ENCODE data around the gene GRAMD2B. TPM values are rescaled to one million over a fixed set of nuclear protein-coding genes. Genes with fewer than 3 reads are reported as not detected.

The GRAMD2B gene
- total RNA-seq, 6 donors from 2014 or later, result 11.3 to 70.4 (median 17.7) TPM

GRCh38 chr5:126512451-126512850, 89.2 kb downstream of the GRAMD2B start:
- no peak overlapping the region for H3K4me3 ChIP-seq
- H3K4me1 ChIP-seq, result peaks cover 17 to 28% (median 23%) of the 10 kb centered on the region in 4 donors
- TF ChIP-seq POLR2AphosphoS5 (IDR thresholded peaks at IDR 0.05) (no peak), CTCF (IDR thresholded peaks at IDR 0.05) (no peak), POLR2A (IDR thresholded peaks at IDR 0.05) (no peak), EP300 (IDR thresholded peaks at IDR 0.05) (no peak)
- ATAC-seq (ENCODE audit: low FRiP score in 2 of 2) (no peak), DNase-seq (no peak)
- H3K27ac ChIP-seq, result peak overlapping the region in 3 of 4 donors; percentile 42 to 48 (median 43)
- WGBS, 2 donors, result 88 to 91% methylated on average over 3 of the region's 3 CpGs
- no peaks in the 10 kb centered on the region for H3K9me3 ChIP-seq
- H3K27me3 ChIP-seq, result no peaks in the 10 kb centered on the region
- no peaks in the 10 kb centered on the region for H3K36me3 ChIP-seq

GRCh38 chr5:126513302-126513701, 90.1 kb downstream of the GRAMD2B start:
- H3K4me1 ChIP-seq, result peaks cover 11 to 22% (median 18%) of the 10 kb centered on the region in 4 donors
- DNase-seq, result no peak
- ATAC-seq (ENCODE audit: low FRiP score in 2 of 2), result no peak
- no peak overlapping the region for H3K4me3 ChIP-seq
- TF ChIP-seq POLR2A (IDR thresholded peaks at IDR 0.05), result no peak
- H3K9me3 ChIP-seq, result no peaks in the 10 kb centered on the region
- peak overlapping the region; percentile 4 to 48 (median 42) for H3K27ac ChIP-seq
- 89 to 93% methylated on average over 2 of the region's 2 CpGs for WGBS, 2 donors
- no peaks in the 10 kb centered on the region for H3K36me3 ChIP-seq
- no peaks in the 10 kb centered on the region for H3K27me3 ChIP-seq

- DNase-seq, result no peak
- H3K27me3 ChIP-seq, result no peaks in the 10 kb centered on the region
- peaks cover 7 to 22% (median 15%) of the 10 kb centered on the region in 4 donors for H3K4me1 ChIP-seq
- TF ChIP-seq POLR2AphosphoS5 (IDR thresholded peaks at IDR 0.05) (no peak), EP300 (IDR thresholded peaks at IDR 0.05) (no peak), CTCF (IDR thresholded peaks at IDR 0.05) (no peak), POLR2A (IDR thresholded peaks at IDR 0.05) (no peak)
- H3K27ac ChIP-seq, result peak overlapping the region; percentile 4 to 48 (median 42)
- H3K36me3 ChIP-seq, result no peaks in the 10 kb centered on the region
- ATAC-seq (ENCODE audit: low FRiP score in 2 of 2), result peak in 1 of 2 donors; percentile 36
- 77 to 79% methylated on average over 4 of the region's 4 CpGs for WGBS, 2 donors
- H3K4me3 ChIP-seq, result no peak overlapping the region
- H3K9me3 ChIP-seq, result no peaks in the 10 kb centered on the region
Observed at GRCh38 chr5:126513703-126514102, 90.5 kb downstream of the GRAMD2B start.

- TF ChIP-seq POLR2A (IDR thresholded peaks at IDR 0.05), result no peak
- no peak for TF ChIP-seq EP300 (IDR thresholded peaks at IDR 0.05)
- no peak for TF ChIP-seq CTCF (IDR thresholded peaks at IDR 0.05)
- no peak for TF ChIP-seq POLR2AphosphoS5 (IDR thresholded peaks at IDR 0.05)
- no peak for DNase-seq
- 93 to 97% methylated on average over 4 of the region's 4 CpGs for WGBS, 2 donors
- Histone ChIP-seq H3K27ac (peak overlapping the region in 3 of 4 donors; percentile 43 to 48 (median 45)), H3K4me3 (no peak overlapping the region), H3K36me3 (no peaks in the 10 kb centered on the region), H3K27me3 (no peaks in the 10 kb centered on the region), H3K9me3 (no peaks in the 10 kb centered on the region), H3K4me1 (peaks cover 6 to 22% (median 14%) of the 10 kb centered on the region in 4 donors)
- ATAC-seq (ENCODE audit: low FRiP score in 2 of 2), result no peak
Observed at GRCh38 chr5:126514131-126514557, 90.9 kb downstream of the GRAMD2B start.

- TF ChIP-seq EP300 (IDR thresholded peaks at IDR 0.05), result no peak
- TF ChIP-seq POLR2A (IDR thresholded peaks at IDR 0.05), result no peak
- TF ChIP-seq POLR2AphosphoS5 (IDR thresholded peaks at IDR 0.05), result no peak
- TF ChIP-seq CTCF (IDR thresholded peaks at IDR 0.05), result no peak
- H3K4me3 ChIP-seq, result no peak overlapping the region
- H3K36me3 ChIP-seq, result no peaks in the 10 kb centered on the region
- H3K27me3 ChIP-seq, result no peaks in the 10 kb centered on the region
- H3K4me1 ChIP-seq, result peaks cover 5 to 21% (median 13%) of the 10 kb centered on the region in 4 donors
- peak overlapping the region in 3 of 4 donors; percentile 30 to 48 (median 45) for H3K27ac ChIP-seq
- DNase-seq (no peak), ATAC-seq (ENCODE audit: low FRiP score in 2 of 2) (no peak)
- 82 to 84% methylated on average over 9 of the region's 9 CpGs for WGBS, 2 donors
- H3K9me3 ChIP-seq, result no peaks in the 10 kb centered on the region
Observed at GRCh38 chr5:126514558-126515141, 91.4 kb downstream of the GRAMD2B start.

Data from upper lobe of left lung (tissue), 6 donors.